Stimulated activated CD4-positive, alpha-beta T cell treated with anti-CD3 and anti-CD28 coated beads, Interleukin-4, amount 100 ng/mL, for 48 hours (primary cell): ENCODE results near the gene TMEM63A.
"Not testable (repeated sequence)": the region's sequence is repeated elsewhere in the genome, so short reads cannot be mapped to it uniquely, and the experiment has no call there.

ENCODE experiments used
- DNase-seq, 2 donors: peaks; one replicate each; pipeline ENCODE4 v3.0.0-alpha.2; 2020; ENCODE audit warnings: low read depth in 2 of 2

TMEM63A gene

GRCh38 chr1:225820522-225821120, 61.6 kb downstream of the TMEM63A start:
- DNase-seq, result no peak

GRCh38 chr1:225819346-225820192, 62.6 kb downstream of the TMEM63A start:
- no peak for DNase-seq

- no peak for DNase-seq
Observed at GRCh38 chr1:225818229-225818628, 64.0 kb downstream of the TMEM63A start.

DNA sequence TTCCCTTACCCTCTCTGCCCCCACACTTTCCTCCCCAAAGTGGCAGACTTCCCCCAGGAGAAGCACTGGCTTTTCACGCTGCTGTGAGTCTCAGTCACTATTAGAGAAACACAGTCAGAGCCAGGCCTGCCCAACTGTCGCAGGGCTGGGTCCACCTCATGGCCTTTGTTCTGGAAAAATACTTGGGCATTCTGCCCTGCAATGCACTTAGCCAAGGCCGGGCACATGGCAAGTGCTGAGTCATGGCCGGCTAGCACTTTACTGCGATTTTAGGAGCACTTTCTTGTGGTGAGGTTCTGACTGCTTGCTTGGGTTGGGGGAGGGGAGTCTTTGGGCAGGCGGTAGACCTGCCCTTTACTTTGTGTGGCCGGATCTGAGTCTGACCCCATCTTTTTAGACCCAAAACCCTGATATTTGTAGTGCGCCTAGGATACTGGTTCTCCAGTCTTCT, 64.5 kb downstream of the TMEM63A start:
- no peak for DNase-seq

DNA sequence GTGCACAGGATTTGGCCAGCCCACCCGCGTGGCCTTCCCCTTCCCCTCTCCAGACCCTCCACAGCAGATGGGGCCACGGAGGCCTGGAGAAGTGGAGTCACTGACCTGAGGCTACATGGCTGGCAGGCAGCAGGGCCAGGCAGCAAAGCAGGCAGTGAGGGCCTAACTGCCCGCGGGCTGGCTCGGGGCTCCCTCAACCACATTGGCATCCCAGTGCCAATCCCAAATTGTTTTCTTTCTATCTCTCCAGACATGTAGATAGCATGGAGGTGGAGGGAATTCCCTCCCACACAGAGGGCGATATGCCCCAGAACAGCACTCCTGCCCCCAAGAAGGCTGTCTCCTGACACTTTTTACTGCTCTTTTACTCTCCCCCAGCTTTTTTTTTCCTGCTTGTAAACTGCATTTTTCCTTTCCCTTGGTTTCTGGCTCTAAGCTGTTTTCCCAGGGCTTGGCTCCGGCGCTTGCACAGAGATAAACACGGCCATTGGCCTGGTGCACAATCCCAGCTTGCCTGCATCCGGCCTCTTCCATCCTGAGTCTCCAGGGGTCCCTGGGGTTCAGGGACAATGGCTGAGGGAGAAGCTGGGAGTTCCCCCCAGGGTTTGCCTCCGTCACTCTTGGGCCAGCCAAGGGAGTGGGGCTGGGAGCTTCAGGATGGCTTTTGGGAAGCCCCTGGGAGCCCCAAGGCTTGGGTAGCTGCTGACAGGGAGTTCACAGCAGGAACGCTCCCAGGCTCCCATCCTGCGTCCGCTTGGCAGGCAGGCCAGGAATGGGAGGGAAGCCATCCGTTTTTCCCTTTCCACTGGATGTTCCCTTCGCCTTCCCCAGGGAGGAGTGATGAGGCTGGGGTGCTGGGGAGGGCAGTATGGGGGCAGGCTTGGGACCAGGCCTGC, 65.3 kb downstream of the TMEM63A start:
- no peak for DNase-seq

GRCh38 chr1:225815526-225816178, 66.5 kb downstream of the TMEM63A start:
- no peak for DNase-seq

DNA sequence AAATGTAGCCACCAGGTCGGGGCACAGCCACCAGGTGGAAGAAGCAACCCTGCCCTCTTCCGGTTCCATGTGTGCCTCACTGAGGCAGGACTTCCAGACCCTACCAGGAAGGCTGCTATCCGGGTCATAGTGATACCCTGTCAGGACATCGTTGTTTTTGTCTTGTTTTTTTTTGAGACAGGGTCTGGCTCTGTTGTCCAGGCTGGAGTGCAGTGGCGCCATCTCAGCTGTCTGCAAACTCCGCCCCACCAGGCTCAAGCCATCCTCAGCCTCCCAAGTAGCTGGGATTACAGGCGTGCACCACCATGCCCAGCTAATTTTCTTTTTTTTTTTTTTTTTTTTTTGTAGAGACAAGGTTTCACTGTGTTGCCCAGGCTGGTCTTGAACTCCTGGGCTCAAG, 67.1 kb downstream of the TMEM63A start:
- not testable (repeated sequence) for DNase-seq

- no peak for DNase-seq
Observed at GRCh38 chr1:225814381-225814780, 67.8 kb downstream of the TMEM63A start.

DNA sequence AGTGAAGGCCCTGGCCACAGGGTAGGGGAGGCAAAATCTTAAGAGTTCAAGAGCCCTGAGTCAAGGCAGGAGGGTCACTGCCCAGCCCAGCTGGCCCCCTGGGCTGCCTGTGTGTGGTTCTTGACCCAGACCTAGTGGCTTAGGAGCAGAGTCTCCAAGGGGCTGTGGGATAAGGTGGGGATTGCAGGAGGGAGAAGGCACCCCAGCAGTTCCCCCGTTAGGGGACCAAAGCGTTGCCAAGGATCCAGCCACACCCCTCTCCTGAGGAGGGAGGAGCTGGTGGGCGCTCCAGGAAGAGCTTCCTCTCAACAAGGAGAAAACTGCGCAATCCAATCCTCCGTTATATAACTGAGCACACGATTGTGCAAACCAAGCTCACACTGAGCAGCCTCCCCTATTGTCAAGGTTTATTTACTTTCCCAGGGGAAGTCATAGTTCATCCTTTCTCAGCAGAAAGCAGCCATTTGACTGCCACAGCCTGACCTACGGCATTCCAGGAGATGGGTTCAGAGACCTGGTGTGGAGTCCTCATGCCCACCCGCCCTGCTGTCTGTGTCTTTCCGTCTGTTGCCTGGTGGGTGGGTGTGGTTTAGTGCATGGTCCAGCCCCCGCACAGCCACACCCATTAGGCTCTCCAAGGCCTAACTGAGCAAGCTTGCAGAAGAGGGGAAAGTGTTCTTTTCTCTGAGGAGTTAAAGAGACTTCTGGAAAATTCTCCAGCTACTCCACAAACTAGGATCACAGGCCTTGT, 68.8 kb downstream of the TMEM63A start:
- no peak for DNase-seq

- no peak for DNase-seq
Observed at GRCh38 chr1:225812488-225813213, 69.5 kb downstream of the TMEM63A start.

DNA sequence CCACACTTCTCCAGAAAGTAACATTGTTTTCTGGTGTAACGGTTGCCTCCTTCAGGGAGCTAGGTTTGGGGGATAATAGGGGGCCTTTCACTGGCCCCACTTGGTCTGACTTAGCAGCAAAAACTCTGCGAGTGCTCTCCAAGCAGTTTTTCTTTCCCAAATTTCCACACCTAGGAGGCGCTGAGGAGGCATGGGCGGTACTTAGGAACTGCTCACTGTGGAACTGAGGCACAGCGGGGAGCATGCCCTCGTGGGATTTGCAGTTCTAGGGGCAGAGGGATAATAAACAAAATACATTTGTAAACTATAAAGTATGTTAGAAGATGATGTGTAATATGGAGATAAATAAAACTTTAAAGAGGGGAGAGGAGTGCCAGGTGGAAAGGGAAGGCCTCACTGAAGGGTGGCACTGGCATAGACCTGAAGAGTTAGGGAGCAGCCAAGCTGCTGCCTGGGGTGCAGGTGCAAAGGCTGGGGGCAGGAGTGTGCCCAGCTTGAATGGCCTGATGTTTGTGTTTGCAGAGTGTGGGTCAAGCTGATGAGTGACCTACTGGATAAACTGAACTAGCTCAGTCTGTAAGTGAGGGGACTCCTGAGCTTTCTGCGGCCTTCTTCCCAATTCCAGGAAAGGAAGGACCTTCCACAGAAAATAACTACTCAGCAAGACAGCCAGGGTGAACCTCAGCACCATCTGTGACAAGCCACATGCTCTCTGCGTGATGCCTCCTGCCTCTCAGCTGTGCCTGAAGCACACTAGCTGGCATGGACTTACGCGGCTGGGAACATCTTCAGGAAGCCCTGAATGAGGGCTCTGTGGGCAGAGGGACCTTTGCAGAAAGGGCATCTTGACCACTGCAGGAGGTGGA, 70.3 kb downstream of the TMEM63A start:
- DNase-seq, result no peak

DNA sequence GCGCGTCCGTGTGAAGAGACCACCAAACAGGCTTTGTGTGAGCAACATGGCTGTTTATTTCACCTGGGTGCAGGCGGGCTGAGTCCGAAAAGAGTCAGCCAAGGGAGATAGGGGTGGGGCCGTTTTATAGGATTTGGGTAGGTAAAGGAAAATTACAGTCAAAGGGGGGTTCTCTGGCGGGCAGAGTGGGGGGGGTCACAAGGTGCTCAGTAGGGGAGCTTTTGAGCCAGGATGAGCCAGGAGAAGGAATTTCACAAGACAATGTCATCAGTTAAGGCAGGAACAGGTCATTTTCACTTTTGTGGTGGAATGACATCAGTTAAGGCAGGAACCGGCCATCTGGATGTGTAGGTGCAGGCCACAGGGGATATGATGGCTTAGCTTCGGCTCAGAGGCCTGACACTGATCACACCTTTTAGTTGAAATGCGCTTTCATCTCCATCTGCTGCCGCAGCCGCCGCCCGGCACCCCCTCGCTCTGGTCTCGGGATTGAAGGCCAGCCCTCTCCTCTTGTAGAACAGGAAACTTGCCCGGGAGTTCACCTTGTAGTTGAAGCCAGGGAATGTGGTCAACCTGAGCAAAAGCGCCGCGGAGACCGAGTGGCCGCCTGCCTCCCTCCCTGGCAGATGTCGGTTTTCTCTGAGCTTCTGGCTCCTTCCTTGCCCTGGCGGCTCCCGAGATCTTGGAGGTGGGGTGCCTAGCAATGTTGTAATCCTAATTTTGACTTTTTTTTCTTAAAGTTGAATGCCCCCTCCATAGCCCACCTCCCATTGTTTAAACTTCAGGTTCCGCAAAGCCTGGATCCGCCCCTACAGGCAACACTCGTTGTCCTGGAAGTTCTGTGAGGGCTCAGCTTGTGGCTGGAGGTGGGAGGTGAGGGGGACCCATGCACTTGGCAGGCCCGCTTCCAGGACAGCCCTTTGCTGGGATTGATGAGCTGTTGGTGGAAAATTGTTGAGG, 71.3 kb downstream of the TMEM63A start:
- DNase-seq, result not testable (repeated sequence)

GRCh38 chr1:225809842-225810578, 72.2 kb downstream of the TMEM63A start, which contains the start of gene EPHX1:
TSS of gene EPHX1 (plus strand) at chr1:225810124. CDS start at chr1:225828730, 18,606 bp downstream.
- peak; percentile 70 to 74 for DNase-seq

DNA sequence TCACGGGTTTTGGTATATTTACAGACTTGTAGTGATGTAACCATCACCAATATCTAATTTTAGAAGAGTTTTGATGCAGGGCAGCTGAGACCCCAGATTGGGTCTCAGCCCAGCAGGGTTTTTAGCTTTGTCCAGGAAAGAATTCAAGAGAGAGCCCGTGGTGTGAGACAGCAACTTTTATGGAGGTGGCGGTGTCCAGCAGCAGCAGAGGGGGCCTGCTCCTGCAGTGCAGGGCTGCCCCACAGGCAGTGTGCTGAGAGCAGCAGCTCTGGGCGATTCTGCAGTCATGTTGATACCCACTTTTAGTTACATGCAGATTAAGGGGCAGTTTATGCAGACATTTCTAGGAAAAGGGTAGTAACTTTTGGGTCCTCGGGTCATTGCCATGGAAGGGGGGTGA, 74.0 kb downstream of the TMEM63A start:
- DNase-seq, result no peak

GRCh38 chr1:225806736-225807135, 75.4 kb downstream of the TMEM63A start:
- DNase-seq, result not testable (repeated sequence)

GRCh38 chr1:225806249-225806648, 75.9 kb downstream of the TMEM63A start:
- no peak for DNase-seq

DNA sequence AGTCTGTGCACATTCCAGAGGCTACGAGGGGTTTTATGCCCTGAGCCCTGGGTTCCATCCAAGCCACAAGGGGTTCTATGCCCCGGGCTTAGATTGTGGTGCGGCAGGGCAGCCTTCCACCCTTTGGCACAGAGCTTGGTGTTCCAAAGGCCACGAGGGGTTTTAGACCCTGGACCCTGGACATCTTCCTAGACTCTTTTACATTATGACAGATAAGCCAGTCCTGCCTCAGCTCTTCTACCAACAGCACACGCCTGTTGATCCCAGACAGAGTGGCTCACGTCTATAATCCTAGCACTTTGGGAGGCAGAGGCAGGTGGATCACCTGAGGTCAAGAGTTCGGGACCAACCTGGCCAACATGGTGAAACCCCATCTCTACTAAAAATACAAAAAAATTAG, 81.0 kb downstream of the TMEM63A start:
- DNase-seq, result not testable (repeated sequence)
